ENCODE data around the gene SYT14. TPM values are rescaled to one million over a fixed set of nuclear protein-coding genes. Genes with fewer than 3 reads are reported as not detected.
"Not testable (repeated sequence)": the region's sequence is repeated elsewhere in the genome, so short reads cannot be mapped to it uniquely, and the experiment has no call there.

SYT14 gene
- polyA plus RNA-seq, 3 donors, result not detected

GRCh38 chr1:209896346-209896745 is 41.7 kb upstream of the SYT14 start:
- Histone ChIP-seq H4K20me1 (ENCODE audit: insufficient read depth, low read length) (no peaks in the 10 kb centered on the region), H3K4me2 (replicated peaks; ENCODE audit: extremely low read depth, low read length, poor library complexity, severe bottlenecking) (no peak overlapping the region), H3K4me3 (replicated peaks in 1 of 3; ENCODE audit: low read depth in 2 of 3, low read length in 3 of 3) (no peak overlapping the region), H3K9me3 (replicated peaks in 1 of 2; ENCODE audit: control insufficient read depth in 1 of 2, insufficient read depth in 1 of 2, low read length in 2 of 2) (no peaks in the 10 kb centered on the region), H3K27me3 (ENCODE audit: control insufficient read depth in 2 of 2, insufficient read depth in 2 of 2, low read length in 2 of 2) (no peaks in the 10 kb centered on the region), H3K79me2 (ENCODE audit: insufficient read depth, low read length) (no peaks in the 10 kb centered on the region), H3K27ac (ENCODE audit: low read depth in 1 of 2, low read length in 2 of 2) (no peak overlapping the region), H3K9ac (ENCODE audit: insufficient read depth, low read length, poor library complexity, severe bottlenecking) (no peak overlapping the region), H2AFZ (ENCODE audit: insufficient read depth, low read depth, low read length, poor library complexity, severe bottlenecking) (no peak overlapping the region), H3K4me1 (ENCODE audit: control insufficient read depth in 1 of 2, insufficient read depth in 2 of 2, low read length in 2 of 2) (no peaks in the 10 kb centered on the region), H3K36me3 (replicated peaks in 1 of 2; ENCODE audit: control insufficient read depth in 1 of 2, insufficient read depth in 2 of 2, low read length in 2 of 2) (no peaks in the 10 kb centered on the region)
- Mint-ChIP-seq H3K9me3 (peaks cover 0 to 2% (median 0%) of the 10 kb centered on the region in 7 donors), H3K36me3 (no peaks in the 10 kb centered on the region), H3K27ac (no peak overlapping the region), H3K4me3 (no peak overlapping the region), H3K4me1 (no peaks in the 10 kb centered on the region), H3K27me3 (ENCODE audit: low read depth in 3 of 3) (peaks cover 0 to 6% (median 2%) of the 10 kb centered on the region in 3 donors)
- no peak for TF ChIP-seq CTCF (IDR thresholded peaks at IDR 0.05)
- intact Hi-C loops (cut with micrococcal nuclease), result no loop called here
- WGBS (ENCODE audit: insufficient coverage), result 93% methylated on average over 2 of the region's 4 CpGs
- no peak for DNase-seq

- H3K79me2 ChIP-seq (ENCODE audit: insufficient read depth, low read length); H3K36me3 ChIP-seq (replicated peaks in 1 of 2; ENCODE audit: control insufficient read depth in 1 of 2, insufficient read depth in 2 of 2, low read length in 2 of 2); H3K9ac ChIP-seq (ENCODE audit: insufficient read depth, low read length, poor library complexity, severe bottlenecking); H3K9me3 ChIP-seq (replicated peaks in 1 of 2; ENCODE audit: control insufficient read depth in 1 of 2, insufficient read depth in 1 of 2, low read length in 2 of 2); H3K4me1 Mint-ChIP-seq; H3K4me2 ChIP-seq (replicated peaks; ENCODE audit: extremely low read depth, low read length, poor library complexity, severe bottlenecking); H3K27ac ChIP-seq (ENCODE audit: low read depth in 1 of 2, low read length in 2 of 2); H3K9me3 Mint-ChIP-seq; H2AFZ ChIP-seq (ENCODE audit: insufficient read depth, low read depth, low read length, poor library complexity, severe bottlenecking); H3K4me1 ChIP-seq (ENCODE audit: control insufficient read depth in 1 of 2, insufficient read depth in 2 of 2, low read length in 2 of 2); H3K27me3 ChIP-seq (ENCODE audit: control insufficient read depth in 2 of 2, insufficient read depth in 2 of 2, low read length in 2 of 2); H3K36me3 Mint-ChIP-seq; H3K4me3 ChIP-seq (replicated peaks in 1 of 3; ENCODE audit: low read depth in 2 of 3, low read length in 3 of 3); H3K4me3 Mint-ChIP-seq; DNase-seq; H3K27ac Mint-ChIP-seq; H4K20me1 ChIP-seq (ENCODE audit: insufficient read depth, low read length); H3K27me3 Mint-ChIP-seq (ENCODE audit: low read depth in 3 of 3); intact Hi-C loops (cut with micrococcal nuclease): not testable (repeated sequence)
- WGBS (ENCODE audit: insufficient coverage), result 86% methylated on average over 3 of the region's 6 CpGs
Measured at GRCh38 chr1:209898271-209898670, 39.7 kb upstream of the SYT14 start.

- H3K4me2 ChIP-seq (replicated peaks; ENCODE audit: extremely low read depth, low read length, poor library complexity, severe bottlenecking); H3K9me3 ChIP-seq (replicated peaks in 1 of 2; ENCODE audit: control insufficient read depth in 1 of 2, insufficient read depth in 1 of 2, low read length in 2 of 2); H3K79me2 ChIP-seq (ENCODE audit: insufficient read depth, low read length); DNase-seq; H3K4me3 ChIP-seq (replicated peaks in 1 of 3; ENCODE audit: low read depth in 2 of 3, low read length in 3 of 3); H3K27me3 ChIP-seq (ENCODE audit: control insufficient read depth in 2 of 2, insufficient read depth in 2 of 2, low read length in 2 of 2); H3K27me3 Mint-ChIP-seq (ENCODE audit: low read depth in 3 of 3); H4K20me1 ChIP-seq (ENCODE audit: insufficient read depth, low read length); H3K9ac ChIP-seq (ENCODE audit: insufficient read depth, low read length, poor library complexity, severe bottlenecking); H3K36me3 ChIP-seq (replicated peaks in 1 of 2; ENCODE audit: control insufficient read depth in 1 of 2, insufficient read depth in 2 of 2, low read length in 2 of 2); H3K4me3 Mint-ChIP-seq; H3K27ac ChIP-seq (ENCODE audit: low read depth in 1 of 2, low read length in 2 of 2); H3K9me3 Mint-ChIP-seq; intact Hi-C loops (cut with micrococcal nuclease); H3K27ac Mint-ChIP-seq; H3K4me1 Mint-ChIP-seq; H3K4me1 ChIP-seq (ENCODE audit: control insufficient read depth in 1 of 2, insufficient read depth in 2 of 2, low read length in 2 of 2); H2AFZ ChIP-seq (ENCODE audit: insufficient read depth, low read depth, low read length, poor library complexity, severe bottlenecking); H3K36me3 Mint-ChIP-seq: not testable (repeated sequence)
- WGBS (ENCODE audit: insufficient coverage), result 98% methylated on average over 9 of the region's 21 CpGs
Measured at GRCh38 chr1:209898851-209899250, 39.2 kb upstream of the SYT14 start.

Measured in CD14-positive monocyte (primary cell).